GM10248 (cell line): ENCODE measurements around the gene RAP1GDS1.

Source experiments
- CTCF ChIA-PET: fragments of 300-600 bp; sonication (Branson Sonifier 250); formaldehyde crosslinking; extraction: SDS; loops from one replicate; lab custom pipeline; 2021; ENCODE audit warnings: antibody characterized with exemption; lab: Yijun Ruan, JAX
- POLR2A ChIA-PET: fragments of 350-650 bp; sonication (Branson Sonifier 250); formaldehyde crosslinking; extraction: SDS; loops from one replicate; lab custom pipeline; 2020; ENCODE audit warnings: antibody characterized with exemption; lab: Yijun Ruan, JAX
- DNase-seq: peaks from one replicate; pipeline ENCODE4 v3.0.0; 2012; ENCODE audit errors: extremely low spot score
- TF ChIP-seq, protein P1 (sequence below): IDR thresholded peaks from 2 replicates; pipeline ENCODE4 v1.5.1; 2012; ENCODE audit warnings: mild to moderate bottlenecking, low read depth; ENCODE audit errors: extremely low read depth, missing control alignments, control extremely low read depth

The RAP1GDS1 gene

DNA sequence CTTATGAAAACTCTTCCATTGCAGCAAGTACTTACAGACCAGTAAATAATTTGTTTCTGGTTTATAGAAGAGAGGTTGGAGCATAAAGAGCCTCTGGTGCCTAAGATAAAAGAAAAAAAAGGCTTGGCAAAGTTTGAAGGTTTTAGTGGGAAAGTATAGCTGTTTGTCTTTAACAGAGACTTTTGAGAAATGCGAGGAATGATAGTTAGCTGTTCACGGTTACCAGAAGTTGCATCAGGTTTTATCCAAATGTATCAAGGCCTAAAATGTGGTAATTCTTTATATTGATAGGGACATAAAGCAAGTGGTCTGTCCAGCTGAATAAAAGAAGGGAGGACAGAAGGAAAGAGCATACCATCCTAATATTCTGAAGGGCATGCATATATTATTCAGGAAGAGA is 29.3 kb downstream of the RAP1GDS1 start:
- POLR2A ChIA-PET: no interaction called here
- TF ChIP-seq, protein P1, sequence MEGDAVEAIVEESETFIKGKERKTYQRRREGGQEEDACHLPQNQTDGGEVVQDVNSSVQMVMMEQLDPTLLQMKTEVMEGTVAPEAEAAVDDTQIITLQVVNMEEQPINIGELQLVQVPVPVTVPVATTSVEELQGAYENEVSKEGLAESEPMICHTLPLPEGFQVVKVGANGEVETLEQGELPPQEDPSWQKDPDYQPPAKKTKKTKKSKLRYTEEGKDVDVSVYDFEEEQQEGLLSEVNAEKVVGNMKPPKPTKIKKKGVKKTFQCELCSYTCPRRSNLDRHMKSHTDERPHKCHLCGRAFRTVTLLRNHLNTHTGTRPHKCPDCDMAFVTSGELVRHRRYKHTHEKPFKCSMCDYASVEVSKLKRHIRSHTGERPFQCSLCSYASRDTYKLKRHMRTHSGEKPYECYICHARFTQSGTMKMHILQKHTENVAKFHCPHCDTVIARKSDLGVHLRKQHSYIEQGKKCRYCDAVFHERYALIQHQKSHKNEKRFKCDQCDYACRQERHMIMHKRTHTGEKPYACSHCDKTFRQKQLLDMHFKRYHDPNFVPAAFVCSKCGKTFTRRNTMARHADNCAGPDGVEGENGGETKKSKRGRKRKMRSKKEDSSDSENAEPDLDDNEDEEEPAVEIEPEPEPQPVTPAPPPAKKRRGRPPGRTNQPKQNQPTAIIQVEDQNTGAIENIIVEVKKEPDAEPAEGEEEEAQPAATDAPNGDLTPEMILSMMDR: no peak
- no peak for DNase-seq
- CTCF ChIA-PET: no interaction called here

DNA sequence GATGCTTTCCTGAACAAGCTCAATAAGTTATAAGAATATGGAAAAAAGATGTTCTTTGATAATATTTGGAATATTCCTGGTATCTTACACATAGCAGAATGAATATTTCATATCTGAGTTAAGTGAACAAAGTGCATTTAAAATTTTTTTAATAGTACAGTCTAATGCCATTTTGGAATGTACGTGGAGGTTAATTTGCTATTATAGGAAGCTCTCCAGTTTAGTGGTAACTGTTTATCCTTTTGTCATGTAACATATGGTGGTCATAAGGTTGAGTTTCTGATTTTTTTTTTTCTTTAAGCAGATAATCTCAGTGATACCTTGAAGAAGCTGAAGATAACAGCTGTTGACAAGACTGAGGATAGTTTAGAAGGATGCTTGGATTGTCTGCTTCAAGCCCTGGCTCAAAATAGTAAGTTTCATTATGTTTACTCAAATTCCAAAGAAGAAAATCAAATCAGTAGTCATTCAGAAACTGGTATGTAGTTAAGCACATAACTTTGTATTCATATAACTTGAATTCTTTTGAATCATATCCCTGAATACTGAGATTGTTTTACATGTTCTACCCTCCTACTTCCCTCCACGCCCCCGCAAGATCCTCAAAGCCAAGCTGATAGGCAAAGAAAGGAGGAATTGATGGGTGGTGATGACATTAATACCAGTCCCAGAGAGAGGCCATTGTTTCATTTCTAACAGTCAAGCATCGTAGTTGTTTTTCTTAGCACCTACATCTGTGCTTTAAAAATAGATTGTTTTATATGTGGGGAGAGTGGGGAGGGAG is 32.1 kb downstream of the RAP1GDS1 start:
- ChIA-PET POLR2A (no interaction called here), CTCF (interaction anchor here (0.8 to 1.3 kb wide), 3 partner anchors 9 to 34 kb away, joined by 3 to 5 read pairs (median 4); no protein-coding TSS in a partner anchor)
- TF ChIP-seq, protein P1: no peak
- DNase-seq: no peak

DNA sequence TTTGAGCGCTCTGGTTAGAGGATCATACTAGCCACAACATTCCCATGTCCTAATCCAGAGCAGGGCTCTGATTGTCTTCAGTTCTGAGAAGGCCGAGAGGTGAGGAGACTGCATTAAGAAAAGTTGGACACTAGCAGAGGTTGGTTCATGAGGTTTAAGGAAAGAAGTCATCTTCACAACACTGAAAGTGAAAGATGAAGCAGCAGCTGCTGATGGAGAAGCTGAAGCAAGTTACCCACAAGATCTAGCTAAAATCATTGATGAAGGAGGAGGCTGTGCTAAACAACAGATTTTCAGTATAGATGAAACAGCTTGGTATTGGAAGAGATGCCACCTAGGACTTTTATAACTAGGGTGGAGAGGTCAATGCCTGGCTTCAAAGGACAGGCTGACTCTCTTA is 36.8 kb downstream of the RAP1GDS1 start:
- ChIA-PET CTCF (interaction anchor here (1.6 to 2.6 kb wide), 2 partner anchors 15 to 56 kb away, joined by 3 to 5 read pairs; no protein-coding TSS in a partner anchor), POLR2A (no interaction called here)
- TF ChIP-seq, protein P1: no peak
- DNase-seq: no peak

DNA sequence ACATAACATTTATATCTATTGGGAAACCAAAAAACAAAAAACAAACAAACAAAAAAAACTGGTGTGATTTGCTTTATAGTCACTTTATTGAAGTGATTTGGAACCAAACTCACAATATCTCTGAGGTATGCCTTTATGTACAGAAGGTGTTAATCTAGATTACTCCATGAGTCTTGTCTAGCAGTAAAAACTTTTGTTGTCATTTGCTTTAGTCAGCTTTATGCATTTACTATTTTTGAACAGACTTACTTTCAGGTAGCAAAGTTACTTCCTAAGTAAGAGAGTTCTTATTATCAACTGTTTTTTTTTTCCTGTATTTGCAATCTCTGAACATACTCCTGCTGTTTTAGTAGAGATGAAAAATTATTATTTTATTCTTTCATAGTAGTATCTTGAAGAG is 39.5 kb downstream of the RAP1GDS1 start:
- TF ChIP-seq, protein P1: no peak
- DNase-seq: no peak
- POLR2A ChIA-PET: no interaction called here
- CTCF ChIA-PET: no interaction called here

DNA sequence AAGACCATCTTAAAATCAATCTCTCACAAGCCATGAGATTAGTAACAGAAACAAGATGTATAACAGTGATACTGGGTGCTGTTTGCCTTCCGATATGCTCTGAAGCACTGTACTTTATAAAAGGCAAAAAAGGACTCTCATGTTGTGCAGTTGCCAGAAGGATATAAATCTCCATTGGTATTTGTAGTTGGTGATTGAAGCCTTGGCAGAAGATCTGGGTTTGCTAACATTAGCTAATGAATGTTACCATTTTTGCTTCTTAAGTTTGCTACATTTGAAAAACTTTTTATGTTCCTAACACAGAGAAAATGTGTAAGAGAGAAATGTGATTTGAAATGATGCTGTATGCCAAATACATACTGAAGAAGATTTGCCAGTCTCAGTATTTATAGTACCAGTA is 44.4 kb downstream of the RAP1GDS1 start:
- CTCF ChIA-PET: no interaction called here
- POLR2A ChIA-PET: no interaction called here

DNA sequence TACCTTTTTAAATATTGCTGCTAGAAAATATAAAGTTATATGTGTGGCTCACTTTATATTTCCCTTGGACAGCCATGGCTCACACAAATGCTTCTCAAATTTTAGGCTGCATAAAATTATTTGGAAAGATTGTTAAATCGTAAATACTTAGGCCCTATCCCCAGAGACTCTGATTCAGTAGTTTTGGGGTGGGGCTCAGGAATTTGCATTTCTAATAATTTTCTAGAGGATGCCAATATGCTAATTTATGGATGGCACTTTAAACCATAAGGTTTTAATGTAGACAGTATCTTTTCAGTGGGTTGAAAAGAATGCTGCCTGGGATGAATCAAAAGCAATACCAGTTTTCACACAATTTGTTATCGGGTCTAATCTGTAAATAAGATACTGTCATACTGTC is 49.7 kb downstream of the RAP1GDS1 start:
- CTCF ChIA-PET: no interaction called here
- no peak for DNase-seq
- TF ChIP-seq, protein P1: no peak

More for the DNA sequence above, 44.4 kb downstream of the RAP1GDS1 start:
- no peak for DNase-seq
- TF ChIP-seq, protein P1: no peak

DNA sequence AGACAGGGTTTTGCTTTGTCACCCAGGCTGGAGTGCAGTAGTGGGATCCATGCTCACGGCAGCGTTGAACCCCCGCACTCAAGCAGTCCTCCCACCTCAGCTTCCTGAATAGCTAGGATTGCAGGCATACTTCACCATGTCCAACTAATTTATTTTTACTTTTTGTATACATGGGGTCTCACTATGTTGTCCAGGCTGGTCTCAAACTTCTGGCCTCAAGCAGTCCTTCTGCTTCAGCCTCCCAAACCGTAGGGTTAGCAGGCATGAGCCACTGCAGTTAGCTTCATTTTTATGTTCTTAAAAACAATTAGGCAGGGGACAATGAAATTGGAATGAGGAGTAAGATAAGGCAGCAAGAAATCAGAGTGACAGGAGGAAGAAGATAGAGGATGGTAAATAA is 50.5 kb downstream of the RAP1GDS1 start:
- no peak for DNase-seq
- TF ChIP-seq, protein P1: no peak
- CTCF ChIA-PET: no interaction called here
- POLR2A ChIA-PET: no interaction called here

More for the DNA sequence above, 49.7 kb downstream of the RAP1GDS1 start:
- POLR2A ChIA-PET: no interaction called here
